ENCODE results near the gene LRG1.

Gene LRG1

DNA sequence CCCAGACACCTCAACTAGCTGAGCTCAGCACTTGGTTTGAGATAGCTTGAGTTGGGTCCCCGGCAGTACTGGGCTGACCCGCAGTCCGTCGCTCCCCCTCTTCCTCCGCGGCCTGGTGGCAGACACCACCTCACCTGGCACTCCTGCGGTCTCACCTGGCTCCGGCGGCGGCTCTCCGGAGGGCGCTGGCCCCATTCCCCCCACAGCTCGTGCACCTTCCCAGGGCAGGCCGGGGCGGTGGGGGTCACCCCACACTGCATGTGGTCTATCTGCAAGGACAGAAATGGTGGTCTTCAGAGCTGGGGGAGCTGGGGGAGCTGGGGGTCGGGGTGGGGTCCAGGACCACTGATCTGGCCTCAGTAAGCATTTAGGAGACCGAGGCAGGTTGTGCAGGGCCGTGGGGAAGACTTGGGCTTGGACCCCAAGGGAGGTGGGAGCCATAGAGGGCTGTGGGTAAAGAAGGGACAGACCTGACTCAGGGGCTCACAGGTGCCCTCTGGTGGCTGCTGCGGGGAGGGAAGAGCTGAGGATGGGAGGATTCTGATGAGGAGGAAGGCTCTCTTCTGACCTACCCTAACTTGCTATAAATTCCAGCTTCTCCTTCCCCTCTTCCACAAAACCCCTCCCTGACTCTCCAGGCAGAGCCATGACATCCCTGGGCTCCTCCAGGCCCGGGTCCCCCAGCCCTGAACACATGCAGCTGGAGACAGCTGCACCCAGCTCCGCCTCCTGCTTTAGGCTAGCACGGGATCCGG is 14.9 kb downstream of the LRG1 start:
- DNase-seq = no peak

DNA sequence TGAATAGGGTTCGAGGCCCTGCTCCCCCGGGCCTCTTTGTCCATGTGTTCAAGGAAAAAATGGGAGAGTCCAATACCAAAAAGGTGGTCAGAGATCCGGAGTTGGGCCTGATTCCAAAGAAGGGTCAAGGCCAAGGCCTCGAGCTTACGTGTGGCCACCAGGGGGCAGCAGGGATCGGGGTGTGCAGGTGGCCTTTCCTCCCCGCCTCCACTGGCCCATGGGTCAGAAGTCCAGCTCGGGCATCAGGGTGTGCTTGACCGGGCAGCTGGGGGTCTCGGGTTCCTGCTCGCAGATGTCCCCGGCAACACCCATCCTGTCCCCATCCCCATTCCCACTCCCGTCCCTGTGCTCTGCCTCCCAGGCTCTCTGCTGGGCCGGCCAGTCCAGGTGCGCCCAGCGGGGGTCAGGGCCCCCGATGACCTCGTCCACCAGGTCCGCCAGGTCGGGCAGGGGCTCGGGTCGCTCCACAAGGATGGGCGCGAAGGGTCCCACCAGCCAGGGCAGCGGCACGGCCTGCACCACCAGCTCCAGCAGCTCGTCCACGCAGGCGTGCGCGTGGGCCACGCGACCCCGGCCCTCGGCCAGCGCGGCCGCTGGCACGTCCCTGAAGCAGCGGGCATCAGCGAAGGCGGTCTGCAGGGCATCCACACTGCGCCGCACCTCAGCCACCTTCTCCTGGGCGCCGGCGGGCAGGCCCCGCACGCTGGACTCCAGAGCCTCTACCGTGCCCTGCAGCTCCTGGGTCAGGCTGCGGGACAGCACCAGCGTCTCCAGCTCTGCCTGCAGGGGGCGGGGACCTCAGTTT is 16.3 kb downstream of the LRG1 start:
- peak; percentile 41 for DNase-seq

DNA sequence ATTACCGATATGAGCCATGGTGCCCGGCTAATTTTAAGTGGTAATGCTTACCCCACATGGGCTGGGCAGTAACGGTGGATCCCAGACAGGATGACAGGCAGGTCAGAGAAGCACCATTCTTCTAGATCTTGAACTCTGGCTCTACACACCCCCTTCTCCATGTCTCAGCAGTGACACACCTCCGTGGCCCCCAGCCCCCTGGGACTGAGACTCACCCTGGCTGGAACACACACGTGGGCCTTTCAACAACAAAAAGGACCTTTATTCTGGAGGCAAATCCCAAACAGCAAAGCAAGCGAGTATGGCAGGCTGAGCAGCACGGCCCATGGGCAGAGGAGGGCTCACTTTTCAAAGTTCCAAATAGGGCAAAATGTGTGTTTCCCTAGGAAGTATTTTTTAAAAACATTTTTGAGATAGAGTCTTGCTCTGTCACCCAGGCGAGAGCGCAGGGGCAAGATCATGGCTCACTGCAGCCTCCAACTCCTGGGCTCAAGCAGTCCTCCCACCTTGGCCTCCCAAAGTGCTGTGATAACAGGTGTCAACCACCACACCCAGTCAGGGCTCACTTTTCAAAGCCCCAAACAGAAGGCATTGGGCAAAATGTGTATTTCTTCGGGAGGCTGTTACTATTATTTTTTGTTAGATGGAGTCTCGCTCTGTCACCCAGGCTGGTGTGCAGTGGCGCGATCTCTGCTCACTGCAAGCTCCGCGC is 17.4 kb downstream of the LRG1 start:
- no peak for DNase-seq

DNA sequence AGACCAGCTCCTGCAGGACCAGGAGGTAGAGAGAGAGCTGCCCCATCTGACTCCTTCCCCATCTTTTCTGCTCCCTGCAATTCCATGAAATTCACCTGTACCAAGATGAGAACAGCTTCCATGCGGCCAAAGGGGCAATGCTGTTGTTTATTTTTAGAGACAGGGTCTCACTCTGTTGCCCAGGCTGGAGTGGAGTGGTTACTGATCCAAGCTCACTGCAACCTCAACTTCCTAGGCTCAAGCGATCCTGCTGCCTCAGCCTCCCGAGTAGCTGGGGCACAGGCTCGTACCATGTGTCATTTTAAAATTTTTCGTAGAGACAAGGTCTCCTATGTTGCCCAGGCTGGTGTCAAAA is 18.0 kb downstream of the LRG1 start:
- DNase-seq = no peak

DNA sequence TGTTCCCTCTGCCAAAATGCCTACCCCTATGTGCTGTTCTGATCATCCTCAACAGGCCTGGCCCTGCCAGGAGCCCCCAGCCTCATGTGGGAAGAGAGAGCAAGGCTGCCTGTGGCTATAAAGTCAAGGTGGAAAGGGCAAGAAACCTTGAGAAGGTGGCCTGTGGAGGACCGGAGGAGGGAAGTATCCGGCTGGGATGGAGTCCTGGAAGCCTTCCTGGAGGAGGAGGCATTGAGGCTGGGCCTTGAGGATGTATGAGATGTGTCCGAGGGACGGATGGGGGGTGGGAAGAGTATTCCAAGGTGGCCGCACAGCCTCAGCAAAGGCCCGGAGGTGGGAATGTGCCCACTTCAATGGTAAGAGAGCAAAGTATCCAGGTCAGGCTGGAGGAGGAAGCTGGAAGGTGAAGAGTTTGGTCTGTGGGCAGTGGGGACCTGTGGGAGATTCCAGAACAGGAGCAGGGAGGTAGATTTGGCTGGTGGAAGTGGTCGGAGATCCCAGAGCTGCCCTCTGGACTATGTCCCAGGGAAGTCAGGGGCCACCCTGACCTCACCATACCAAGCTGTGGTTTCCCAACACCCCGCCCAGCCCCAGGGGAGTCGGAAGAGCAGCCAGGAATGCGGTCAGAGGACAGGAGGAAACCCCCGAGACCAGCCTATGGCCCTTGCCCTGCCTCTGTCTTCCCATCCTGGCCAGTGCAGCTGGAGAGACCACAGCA is 18.5 kb downstream of the LRG1 start:
- no peak for DNase-seq

DNA sequence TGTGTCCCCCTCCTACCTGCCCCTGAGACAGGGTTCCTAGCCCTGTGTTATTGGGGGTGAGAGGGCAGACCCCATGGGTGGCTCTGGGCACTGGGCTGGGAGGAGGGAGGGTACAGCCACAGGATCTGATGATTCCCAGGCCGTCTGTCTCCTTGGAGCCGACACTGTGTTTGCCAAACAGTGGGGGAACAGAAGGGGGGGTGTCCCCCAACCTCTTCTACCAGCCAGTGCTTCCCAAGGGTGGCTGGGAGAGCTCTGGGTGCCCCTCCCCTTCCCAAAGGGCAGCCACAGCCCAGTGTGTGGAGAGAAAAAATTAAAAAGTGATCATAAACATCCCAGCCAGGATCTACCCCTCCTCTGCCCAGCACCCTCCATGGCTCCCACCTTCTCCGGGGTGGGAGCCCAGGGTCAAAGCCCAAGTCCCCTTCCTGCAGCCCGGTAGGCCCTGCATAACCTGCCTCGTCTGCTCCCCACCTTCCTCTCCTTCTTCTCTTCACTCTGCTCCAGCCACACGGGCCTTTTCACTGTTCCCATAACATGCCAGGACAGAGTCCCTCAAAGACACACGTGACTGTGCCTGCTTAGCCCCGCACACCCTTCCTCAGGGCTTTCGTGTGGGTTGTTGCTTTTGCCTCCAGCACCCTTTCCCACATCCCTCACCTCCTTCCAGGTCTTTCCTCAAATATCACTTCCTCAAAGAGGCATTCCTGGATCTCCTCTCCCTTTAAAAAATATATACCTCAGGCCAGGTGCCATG is 20.1 kb downstream of the LRG1 start:
- DNase-seq = no peak

DNA sequence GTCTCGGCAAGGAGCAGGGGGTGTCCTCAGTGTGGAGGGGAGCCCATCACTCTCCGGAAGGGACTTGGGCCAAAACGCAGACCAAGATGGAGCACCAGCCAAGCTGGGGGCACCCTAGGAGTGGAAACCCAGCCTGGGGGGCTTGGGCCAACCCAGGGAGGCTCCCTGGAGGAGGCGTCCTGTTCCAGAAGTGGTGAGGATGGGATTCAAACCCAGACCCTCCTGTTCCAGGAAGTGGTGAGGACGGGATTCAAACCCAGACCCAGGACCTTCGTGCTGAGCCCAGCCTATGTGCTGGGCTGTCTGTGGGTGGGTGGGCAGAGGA is 20.7 kb downstream of the LRG1 start:
- DNase-seq = no peak

DNA sequence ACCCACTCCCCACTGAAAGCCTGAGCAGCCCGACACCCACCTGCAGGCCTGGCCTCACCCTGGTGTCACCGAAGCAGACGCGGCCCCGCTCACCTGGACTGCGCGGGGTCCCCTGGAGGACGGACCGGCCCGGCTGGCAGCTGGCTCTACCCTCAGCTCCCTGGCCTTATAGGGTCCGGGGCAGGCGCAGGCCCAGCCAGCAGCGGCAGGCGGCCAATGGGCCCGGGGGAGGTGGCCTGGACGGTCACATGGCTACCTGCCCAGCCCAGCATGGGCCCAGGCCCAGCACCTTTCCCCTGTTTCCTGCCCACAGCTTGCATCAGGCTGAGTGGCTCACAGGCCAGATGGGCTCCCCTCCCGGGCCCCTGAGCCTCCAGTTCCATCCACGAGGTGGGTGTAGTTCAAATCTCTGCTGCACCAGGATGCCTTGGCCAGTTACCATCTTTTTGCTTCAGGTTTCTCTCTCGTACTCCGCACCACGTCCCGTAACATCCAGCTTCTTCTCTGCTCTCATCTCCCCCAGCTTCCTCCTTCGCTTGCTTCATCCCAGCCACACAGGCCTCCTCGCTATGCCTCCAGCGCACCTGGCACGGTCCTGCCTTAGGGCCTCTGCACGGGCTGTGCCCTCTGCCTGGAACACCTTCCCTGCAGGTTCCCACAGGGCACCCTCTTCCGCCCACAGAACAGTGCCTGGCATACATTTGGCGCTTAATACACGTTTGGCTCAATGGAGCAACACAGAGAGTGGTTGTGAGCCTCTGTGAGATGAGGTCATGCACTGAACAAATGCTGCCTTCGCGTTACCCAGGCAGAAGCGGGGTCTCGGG is 21.3 kb downstream of the LRG1 start, which contains the start of gene PLIN4:
Gene PLIN4 (minus strand): TSS at position 142 of the 827 bp plus-strand sequence. CDS start 214 bp downstream, outside the sequence.
- peak; percentile 15 for DNase-seq

DNA sequence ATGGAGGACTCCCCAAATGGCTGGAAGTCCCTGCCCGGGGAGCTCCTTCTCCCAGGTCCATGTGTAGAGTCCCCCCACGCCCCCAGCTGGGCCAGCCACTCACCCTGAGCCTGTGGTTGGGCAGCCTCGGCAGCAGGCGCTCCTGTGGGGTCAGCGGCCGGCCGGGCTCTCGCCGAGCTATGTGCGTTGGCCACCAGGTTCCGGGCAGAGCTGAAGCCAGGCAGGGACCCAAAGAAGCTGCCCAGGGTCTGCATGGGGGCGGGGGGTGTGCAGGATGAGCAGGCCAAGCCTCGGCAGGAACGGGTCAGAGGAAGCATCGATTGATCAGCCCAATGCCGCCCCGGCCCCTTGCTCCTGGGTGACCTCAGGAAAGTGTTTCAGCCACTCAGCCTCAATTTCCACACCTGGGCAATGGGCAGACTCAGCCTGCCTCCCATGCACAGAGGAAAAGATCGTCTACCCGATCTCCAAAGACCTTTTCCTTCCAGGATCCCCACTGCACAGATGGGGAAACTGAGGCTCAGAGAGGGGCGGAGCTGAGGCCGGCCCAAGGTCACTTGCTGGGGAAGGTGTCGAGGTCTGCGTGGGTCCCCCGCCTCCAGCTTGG is 22.3 kb downstream of the LRG1 start:
- no peak for DNase-seq

DNA sequence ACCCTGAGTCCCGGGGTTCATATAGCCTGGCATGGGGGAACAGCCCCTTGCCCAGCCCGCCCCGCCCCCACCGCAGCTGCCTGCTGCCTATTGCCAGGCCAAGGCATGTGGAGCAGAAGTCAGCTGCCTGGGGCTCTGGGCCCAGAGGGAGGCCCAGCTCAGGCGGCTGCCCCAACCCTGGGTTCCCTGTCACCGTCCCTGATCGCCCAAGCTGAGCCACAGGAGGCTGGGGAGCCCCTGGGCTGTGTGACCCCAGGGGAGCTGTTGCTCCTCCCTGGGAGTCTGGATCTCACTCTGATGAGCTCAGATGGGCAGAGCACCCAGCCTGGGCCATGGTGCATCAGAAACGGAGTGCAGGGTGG is 22.9 kb downstream of the LRG1 start:
- no peak for DNase-seq

DNA sequence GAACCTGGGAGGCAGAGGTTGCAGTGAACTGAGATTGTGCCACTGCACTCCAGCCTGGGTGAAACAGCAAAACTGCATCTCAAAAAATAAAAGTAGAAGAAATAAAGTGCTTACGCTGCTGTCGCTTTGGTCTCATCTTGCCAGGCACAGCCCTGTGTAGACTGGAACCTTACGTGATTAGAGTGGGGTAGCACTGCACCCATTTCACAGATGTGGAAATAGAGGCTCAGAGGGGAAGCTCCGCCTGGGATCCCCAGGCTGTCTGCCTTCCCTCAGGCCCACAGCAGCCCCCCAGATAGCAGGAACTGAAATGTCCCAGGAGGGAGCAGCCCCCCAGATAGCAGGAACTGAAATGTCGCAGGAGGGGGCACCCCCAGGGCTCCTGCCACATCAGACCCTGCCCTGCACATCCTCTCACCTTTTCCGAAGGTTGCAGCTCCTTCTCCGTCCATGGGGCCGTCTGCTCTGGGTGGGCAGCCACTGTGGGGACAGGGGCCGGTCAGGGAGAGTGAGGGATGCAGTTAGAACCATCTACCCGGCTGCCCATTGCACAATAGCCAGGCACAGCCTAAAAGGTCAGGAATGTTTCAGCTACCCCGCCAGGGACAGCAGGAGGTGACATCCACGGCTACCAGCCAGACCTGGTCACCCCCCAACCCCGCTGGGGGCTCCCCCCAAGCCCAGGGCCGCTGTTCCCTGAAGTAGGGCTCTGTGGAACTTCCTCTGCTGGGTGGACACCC is 23.5 kb downstream of the LRG1 start:
- no peak for DNase-seq

DNA sequence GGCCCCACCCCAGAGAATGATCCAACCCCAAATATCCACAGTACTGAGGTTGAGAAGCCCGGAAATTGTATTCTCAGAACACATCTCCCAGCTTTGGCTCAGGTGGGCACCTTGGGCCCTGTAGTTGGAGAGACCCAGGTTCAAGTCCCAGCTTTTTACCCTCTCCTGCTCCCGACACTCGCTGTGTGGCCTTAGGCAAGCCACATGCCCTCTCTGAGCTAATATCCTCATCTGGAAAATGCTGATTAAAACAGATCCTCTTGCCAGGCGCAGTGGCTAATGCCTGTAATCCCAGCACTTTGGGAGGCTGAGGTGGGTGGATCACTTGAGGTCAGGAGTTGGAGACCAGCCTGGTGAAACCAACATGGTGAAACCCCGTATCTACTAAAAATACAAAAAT is 24.1 kb downstream of the LRG1 start:
- no peak for DNase-seq

DNA sequence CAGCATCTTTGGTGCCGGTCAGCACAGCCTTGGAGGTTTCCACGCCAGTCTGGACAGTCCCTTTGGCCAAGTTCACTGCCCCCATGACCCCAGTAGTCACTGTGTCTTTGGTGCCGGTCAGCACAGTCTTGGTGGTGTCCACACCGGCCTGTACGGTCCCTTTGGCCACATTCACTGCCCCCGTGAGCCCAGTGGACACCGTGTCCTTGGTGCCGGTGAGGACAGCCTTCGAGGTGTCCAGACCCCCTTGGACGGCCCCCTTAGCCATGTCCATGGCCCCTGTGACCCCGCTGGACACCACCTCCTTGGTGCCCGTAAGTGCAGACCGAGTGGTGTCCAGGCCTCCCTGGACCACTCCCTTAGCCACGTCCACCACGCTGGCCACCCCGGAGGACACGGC is 26.6 kb downstream of the LRG1 start:
- no peak for DNase-seq

DNA sequence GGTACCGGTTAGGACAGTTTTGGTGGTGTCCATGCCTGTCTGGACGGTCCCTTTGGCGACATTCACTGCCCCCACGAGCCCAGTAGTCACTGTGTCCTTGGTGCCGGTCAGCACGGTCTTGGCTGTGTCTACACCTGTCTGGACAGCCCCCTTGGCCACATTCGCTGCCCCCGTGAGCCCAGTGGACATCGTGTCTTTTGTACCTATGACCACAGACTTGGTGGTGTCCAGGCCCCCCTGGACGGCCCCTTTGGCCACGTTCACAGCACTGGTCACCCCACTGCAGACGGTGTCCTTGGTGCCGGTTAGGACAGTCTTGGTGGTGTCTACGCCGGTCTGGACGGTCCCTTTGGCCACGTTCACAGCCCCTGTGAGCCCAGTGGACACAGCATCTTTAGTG is 27.8 kb downstream of the LRG1 start:
- DNase-seq = no peak

DNA sequence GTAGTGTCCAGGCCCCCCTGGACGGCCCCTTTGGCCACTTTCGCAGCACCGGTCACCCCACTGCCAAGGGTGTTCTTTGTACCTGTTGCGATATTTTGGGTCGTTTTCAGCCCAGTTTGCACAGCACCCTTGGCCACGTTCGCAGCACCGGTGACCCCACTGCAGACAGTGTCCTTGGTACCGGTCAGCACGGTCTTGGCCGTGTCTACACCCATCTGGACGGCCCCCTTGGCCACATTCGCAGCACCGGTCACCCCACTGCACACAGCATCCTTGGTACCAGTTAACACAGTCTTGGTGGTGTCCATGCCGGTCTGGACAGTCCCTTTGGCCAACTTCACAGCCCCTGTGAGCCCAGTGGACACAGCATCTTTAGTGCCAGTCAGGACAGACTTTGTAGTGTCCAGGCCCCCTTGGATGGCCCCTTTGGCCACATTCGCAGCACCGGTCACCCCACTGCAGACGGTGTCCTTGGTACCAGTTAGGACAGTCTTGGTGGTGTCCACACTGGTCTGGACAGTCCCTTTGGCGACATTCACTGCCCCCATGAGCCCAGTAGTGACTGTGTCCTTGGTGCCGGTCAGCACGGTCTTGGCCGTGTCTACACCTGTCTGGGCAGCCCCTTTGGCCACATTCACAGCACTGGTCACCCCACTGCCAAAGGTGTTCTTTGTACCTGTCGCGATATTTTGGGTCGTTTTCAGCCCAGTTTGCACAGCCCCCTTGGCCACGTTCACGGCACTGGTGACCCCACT is 28.4 kb downstream of the LRG1 start:
- no peak for DNase-seq

DNA sequence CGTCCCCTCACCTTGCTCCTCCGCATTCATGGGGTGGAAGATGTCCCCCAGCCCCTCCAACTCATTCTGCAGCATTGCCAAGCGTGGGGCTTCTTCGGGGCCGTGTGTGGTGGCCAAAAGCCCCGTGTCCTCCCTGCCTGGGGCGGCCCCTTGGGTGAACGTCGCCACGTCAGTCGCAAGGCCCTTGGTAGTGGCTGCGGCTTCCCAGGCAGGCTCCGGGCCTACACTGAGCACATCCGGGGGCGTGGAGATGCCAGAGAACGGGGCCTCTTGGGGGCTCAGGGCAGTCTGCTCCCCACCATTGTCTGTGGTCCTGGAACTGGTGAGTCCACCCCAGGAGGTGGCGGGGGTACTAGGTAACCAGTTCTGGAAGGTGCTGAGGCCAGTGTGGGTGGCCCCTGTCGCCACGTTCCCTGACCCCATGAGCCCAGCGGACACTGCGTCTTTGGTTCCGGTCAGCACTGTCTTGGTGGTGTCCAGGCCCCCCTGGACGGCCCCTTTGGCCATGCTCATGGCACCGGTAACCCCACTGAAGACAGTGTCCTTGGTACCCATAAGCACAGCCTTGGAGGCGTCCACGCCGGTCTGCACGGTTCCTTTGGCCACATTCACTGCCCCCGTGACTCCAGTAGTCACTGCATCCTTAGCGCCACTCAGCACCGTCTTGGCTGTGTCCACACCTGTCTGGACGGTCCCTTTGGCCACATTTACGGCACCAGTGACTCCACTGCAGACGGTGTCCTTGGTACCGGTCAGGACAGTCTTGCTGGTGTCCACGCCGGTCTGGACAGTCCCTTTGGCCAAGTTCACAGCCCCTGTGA is 29.2 kb downstream of the LRG1 start:
- DNase-seq = no peak

DNA sequence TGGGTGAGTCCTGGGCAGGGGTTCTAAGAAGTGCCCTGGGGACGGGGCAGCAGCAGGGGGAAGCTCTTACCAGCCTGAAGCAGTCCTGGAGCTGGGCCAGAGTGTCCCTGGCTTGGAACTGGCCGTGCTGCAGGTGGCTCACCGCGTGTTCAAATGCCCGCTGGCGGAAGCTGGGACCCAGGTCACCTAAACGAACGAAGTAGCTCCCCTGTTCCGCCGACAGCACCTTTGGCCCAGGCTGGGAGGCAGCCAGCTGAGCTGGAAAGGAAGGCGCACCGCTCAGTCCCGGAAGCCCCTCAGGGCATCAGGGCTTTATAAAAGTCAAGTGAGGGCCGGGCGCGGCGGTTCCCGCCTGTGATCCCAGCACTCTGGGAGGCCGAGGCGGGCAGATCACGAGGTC is 31.1 kb downstream of the LRG1 start:
- DNase-seq = no peak

DNA sequence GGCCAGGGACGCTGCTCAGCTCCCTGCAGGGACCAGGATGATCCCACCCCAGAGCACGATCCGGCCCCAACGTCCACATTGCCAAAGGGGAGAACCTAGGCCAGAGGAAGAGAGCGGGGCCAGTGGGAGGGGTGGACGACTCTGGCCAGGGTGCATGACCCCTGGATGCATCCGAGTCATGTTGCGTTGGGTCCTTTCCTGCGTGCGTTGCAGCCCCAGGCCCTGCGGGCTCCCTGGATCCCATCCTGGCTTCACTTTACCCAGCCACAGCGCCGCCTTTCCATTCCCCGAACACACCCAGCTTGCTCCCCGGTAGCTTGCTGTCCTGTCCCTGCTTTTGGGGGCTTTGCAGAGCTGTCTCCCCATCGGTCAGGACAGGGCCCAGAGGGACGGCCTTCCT is 32.0 kb downstream of the LRG1 start:
- DNase-seq = no peak

DNA sequence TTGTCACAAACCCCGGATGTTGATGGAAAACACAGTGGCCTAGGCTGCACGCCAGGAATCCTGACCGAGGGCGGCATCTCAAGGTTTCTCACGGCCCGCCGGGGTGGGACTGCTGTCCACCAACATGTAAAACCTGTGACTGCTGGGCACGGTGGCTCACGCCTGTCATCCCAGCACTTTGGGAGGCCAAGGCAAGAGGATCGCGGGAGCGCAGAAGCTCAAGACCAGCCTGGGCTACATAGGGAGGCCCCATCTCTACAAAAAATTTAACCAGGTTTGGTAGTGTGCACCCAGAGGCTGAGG is 32.7 kb downstream of the LRG1 start:
- DNase-seq = no peak

Data from HCEC 1CT (cell line).